Measurements from ENCODE around the gene SLIT1.
A peak's percentile ranks its signal among the peaks of the same experiment; 100 is the strongest.

Gene SLIT1

GRCh38 chr10:96992721-96993120 is 193.0 kb downstream of the SLIT1 start:
- no peak for DNase-seq

DNA sequence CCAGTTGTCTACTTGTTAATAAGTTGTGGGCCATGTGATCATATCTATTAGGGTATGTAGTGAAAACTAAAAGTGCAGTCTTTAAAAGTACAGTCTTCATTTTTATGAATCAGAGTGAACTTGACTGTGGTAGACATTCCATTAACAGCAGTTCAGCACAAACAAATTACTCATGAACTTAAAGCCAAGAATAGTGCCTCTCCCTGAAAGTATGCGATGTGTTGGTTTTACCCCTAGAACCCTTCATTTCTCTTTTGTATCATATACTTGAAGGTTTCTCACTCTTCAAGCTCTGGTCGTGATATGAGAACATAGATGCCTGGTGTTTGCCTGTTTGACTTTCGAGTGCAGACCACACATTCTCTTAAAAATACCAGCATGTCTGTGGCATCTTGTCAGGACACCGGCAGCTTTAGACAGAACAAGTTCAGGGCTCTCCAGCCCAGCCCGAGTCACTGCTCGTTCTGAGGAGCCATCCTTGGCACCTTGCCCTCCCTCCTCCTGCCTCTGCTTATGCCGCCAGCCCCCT is 194.4 kb downstream of the SLIT1 start:
- DNase-seq = no peak

DNA sequence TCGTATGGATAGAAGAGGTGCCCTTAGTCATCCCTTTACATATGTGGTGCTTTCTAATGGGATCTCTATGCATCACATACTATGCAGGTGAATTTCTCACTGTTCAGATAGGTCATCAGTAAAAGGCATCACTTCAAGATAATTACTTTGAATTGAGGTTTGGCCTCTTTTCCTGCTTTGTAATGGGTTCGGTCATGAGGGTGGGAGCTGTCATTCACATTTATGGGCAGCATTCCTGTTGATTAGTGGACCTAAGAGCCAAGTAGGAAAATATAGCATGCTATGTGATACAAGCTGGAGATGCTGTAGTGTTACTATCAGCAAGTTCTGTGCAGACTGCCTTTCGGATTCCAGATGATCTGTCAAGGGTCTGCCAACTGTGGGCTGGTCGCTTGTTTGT is 197.3 kb downstream of the SLIT1 start:
- no peak for DNase-seq

DNA sequence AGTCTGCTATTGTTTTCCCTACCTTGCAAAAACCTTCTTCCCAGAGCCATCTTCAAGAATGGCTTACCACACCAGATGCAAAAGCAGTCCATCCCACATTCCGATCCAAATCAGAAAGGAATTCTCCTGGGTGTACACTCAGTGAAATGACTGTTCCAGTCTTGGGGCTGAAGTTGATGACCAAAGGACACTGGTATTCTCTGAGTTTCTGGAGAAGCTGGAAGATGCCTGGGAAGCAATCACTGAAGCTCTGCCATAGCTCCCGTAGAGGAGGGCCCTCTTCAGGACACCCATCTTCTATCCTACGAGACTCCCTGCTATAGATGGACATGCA is 197.9 kb downstream of the SLIT1 start:
- no peak for DNase-seq

DNA sequence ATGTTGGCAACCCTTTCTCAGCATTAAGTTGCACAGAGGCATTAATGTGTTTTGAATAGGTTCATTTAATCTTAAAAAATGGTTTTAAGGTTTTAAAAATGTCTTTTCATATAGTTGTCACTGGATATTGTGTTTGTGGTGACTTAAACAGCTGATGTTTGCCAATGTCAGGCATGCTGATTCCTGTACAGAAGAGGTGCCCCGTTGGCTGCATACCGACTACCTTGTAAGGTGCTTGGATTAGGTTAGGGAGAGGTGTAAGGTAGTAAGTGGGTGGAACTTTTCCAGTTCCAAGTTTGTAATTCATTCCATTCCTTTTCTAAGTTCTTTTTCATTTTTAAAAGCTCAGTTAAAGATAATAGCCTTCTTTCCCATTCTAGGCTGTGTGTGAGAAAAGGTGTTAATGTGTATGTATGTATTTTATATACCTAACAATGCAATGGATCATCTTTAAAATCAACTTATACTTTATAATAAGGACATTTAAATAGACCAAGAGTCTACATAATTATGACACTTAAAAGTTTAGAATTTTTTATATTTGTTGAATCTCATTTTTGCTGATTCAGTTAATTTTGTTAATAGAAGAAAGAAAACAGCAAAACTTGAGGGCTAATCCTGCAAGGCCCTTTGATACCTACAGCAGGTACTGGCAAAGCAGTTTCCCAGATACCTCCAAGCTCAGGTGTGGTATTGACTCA is 198.5 kb downstream of the SLIT1 start:
- DNase-seq = no peak

DNA sequence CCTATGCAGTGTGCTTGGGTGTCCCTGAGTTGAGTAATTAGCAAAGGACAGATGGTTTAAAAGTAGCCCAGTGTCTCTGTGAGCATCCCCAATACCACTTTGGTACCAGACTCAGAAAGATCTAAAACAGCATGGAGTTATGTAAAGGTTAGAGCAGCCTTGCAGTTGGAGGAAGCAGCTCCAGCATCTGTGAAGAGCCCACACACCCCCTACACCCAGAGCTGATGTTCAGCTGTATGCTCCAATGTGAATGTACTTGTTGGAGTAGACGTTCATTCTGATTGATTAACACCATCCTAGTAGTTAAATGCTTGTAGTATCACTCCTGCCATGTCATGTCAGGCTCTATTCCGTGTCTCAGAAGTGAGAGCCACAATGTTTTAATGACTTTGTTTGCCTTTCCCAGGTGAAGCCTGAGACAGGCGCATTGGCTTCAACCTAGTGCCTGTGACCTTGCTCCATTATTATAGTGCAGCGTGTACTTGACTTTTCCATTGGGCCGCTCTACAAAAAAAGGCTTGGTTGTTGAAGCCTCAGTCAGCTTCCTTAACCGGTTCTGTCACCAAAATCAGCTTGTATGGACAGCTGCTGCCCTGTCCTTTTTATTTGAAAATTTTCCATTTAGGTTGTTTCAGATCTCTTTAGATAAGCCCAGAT is 199.4 kb downstream of the SLIT1 start:
- peak; percentile 30 to 47 for DNase-seq

DNA sequence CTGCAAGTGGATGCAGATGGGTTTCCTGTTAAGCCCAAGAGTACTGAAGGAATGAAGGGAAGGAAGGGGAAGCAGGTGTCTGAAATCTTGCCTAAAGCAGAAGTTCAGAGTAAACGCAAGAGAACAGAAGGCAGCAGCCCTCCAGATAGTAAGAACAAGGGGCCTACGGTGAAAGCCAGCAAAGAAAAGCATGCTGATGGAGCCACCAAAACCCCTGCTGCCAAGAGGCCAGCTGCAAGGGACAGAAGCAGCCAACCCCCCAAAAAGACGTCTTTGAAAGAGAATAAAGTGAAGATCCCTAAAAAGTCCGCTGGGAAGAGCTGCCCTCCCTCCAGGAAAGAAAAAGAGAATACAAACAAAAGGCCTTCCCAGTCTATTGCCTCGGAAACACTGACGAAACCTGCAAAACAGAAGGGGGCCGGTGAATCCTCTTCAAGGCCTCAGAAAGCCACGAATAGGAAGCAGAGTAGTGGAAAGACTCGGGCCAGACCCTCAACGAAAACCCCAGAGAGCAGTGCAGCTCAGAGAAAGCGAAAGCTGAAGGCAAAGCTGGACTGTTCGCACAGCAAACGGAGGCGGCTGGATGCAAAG is 201.1 kb downstream of the SLIT1 start:
- DNase-seq = peak in 1 of 2 experiments; percentile 14

GRCh38 chr10:96982149-96982930 is 203.4 kb downstream of the SLIT1 start:
- no peak for DNase-seq

DNA sequence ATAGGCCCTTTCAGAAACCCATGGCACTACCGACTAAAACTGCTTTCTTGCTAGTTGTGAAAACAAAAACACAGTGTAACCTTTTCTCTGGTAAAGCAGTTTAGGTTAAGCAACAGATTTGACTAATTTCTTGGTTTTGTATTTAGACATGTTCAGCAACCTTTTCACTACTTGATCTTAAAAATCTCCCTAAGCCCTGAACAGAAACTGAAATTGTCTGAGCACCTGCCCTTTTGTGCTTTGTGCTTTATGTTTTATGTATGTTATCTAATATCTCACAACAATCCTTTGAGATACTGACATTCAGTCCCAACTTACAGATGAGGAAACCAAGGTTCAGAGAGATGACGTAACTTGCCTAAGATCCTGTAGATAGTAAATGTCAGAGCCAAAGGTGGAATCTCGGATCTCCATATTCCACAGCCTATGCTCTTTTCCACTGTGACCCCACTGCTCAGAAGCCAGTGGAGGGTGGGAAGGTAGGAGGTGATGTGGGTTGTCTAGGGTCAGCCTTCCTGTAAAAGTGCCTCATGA is 207.1 kb downstream of the SLIT1 start:
- no peak for DNase-seq

DNA sequence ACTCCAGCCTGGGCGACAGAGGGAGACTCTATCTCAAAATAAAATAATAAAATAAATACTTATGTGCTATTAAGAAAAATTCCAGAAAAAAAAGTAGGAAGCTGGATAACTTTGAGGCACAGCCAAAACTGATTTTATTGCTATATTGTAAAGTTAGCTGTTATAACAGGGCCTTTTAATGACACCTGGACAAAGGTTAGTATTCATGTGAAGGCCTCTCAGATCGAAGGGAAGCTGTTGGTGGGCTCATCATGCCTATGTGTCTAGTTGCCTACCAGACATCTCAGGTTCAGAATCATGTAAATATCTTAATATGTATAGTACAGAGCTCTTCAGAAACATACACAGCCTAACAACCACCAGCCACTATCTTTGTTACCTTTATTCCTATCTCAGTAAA is 210.6 kb downstream of the SLIT1 start:
- no peak for DNase-seq

DNA sequence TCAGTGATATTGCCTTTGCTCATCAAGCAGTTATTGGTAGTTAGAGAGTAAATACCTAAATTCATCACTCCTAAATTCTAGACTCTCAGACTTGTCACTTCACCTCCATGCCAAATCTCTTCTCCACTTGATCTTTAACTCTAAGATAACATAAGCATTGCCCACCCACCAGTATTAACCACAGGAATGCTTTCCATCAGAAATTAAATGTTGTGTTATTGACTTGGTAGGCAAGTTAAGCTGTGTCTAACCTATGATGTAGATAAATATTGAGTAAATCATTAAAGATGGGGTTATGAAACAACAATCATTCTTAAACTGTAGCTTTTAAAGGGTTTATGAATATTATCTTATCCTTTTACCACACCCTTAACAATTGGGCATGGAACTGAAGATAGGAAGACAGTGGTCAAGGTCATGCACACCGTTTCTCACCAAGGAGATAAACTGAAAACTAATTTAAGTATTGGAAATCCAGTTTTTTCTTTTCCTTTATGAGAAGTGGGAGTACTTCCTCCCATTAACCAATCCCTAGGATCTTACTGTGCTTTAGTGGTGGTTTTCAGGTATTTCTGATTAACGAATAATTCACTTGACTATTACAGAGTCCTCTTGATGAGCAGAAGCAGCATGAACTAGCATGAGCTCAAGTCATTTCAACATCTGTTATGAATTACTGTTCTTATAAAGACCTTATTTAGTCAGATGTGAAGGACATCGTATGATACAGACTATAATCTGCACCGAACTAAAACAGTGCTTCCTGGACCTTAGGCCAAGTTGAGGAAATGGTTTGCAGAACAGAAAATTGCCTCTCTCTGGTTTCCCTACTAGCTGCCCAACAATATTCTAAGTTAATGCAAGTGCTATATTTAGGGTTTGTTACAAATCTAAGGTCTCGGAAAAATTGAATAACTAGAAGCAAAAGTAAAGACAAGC is 211.7 kb downstream of the SLIT1 start:
- DNase-seq = no peak

DNA sequence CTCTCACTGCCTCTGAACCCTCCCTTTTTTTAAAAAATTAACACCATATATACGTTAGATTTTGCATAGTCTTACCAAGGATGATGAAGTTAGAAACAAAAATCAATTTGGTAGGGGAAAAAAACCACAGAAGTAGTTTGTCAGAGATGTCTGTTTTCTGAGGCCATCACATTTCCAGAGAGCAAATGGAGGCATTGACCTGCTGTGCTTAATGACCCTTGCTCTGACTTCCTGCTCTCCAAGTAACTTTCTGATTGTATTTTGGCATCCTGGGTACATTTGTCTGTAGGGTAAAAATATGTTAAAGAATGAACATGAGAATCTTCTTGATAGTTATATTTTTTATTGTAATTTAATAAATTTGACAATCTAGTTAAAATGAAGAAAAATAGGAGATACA is 213.5 kb downstream of the SLIT1 start:
- no peak for DNase-seq

- no peak for DNase-seq
Observed at GRCh38 chr10:96971324-96971723, 214.4 kb downstream of the SLIT1 start.

DNA sequence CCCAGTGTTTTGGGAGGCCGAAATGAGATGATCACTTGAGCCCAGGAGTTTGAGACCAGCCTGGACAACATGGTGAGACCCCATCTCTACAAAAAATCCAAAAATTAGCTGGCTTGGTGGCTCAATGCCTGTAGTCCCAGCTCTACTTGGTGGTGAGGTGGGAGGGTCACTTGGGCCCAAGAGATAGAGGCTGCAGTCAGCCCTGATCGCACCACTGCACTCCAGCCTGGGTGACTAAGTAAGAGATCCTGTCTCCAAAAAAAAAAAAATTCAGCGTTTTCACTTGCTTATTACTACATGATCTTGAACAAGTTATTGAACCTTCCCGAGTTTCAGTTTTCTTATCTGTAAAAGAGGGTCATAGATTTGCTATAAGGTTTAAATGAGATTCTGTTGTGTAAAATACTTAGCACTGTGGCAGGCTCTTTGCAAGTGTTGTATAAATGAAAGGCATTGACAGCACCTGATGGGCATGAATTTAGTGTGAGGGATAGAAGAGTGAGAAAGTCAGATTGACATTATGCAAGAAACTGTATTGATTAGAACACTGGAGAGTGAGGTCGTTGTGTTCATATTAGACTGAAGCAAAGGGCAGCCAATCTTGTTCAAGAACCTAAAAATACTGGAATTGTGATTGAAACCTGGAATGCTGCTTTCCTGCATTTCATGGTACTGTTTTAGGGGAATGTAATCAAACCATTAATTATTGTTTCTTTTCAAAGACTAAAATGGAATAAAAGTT is 216.9 kb downstream of the SLIT1 start:
- DNase-seq = no peak

GRCh38 chr10:96967847-96968246 is 217.9 kb downstream of the SLIT1 start:
- no peak for DNase-seq

GRCh38 chr10:96964131-96964530 is 221.6 kb downstream of the SLIT1 start:
- DNase-seq = no peak

- no peak for DNase-seq
Observed at GRCh38 chr10:96960872-96961271, 224.9 kb downstream of the SLIT1 start.

- DNase-seq = no peak
Observed at GRCh38 chr10:96959733-96960132, 226.0 kb downstream of the SLIT1 start.

DNA sequence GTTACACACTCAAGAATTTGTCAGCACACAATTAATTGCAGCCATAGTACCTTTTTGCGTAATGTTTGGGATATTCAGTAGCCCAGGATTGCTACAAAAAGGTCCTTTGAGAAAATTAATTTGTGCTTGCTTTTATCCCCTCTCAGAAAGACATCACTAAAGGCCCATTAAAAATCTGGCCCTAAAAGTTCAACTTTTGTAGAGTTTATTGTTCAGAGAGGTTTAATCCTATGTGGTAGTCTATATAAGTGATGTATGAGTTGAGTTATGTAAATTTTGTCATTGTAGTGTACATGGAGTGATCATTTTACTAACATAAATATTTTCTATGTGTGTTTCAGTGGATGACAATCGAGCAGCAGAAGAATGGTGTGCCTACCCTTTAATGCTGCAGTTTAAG is 227.7 kb downstream of the SLIT1 start:
- DNase-seq = no peak

- no peak for DNase-seq
Observed at GRCh38 chr10:96955794-96956193, 230.0 kb downstream of the SLIT1 start.

- DNase-seq = no peak
Observed at GRCh38 chr10:96951954-96952353, 233.8 kb downstream of the SLIT1 start.

Data from NCI-H526 (cell line).